ENCODE data around the gene SSTR3.

The SSTR3 gene

GRCh38 chr22:37248251-37248650, 36.0 kb upstream of the SSTR3 start:
- no peak for TF ChIP-seq CTCF (IDR thresholded peaks at IDR 0.05; ENCODE audit: borderline replicate concordance, insufficient read depth, low read depth, low read length)

GRCh38 chr22:37245740-37246139, 33.5 kb upstream of the SSTR3 start:
- TF ChIP-seq CTCF (IDR thresholded peaks at IDR 0.05; ENCODE audit: borderline replicate concordance, insufficient read depth, low read depth, low read length), result no peak
- no peak overlapping the region for H3K4me3 ChIP-seq (ENCODE audit: low read depth, low read length)

More at GRCh38 chr22:37248251-37248650, 36.0 kb upstream of the SSTR3 start:
- no peak overlapping the region for H3K4me3 ChIP-seq (ENCODE audit: low read depth, low read length)

GRCh38 chr22:37244922-37245722, 32.8 kb upstream of the SSTR3 start:
- no peak for TF ChIP-seq CTCF (IDR thresholded peaks at IDR 0.05; ENCODE audit: borderline replicate concordance, insufficient read depth, low read depth, low read length)
- H3K4me3 ChIP-seq (ENCODE audit: low read depth, low read length), result peak overlapping the region; percentile 46

- H3K4me3 ChIP-seq (ENCODE audit: low read depth, low read length), result peak within 1 kb of the TSS; percentile 99
- TF ChIP-seq CTCF (IDR thresholded peaks at IDR 0.05; ENCODE audit: borderline replicate concordance, insufficient read depth, low read depth, low read length), result no peak
These were observed 32.0 kb upstream of the SSTR3 start, which contains the start of gene RAC2 for GRCh38 chr22:37244114-37244921. RAC2 (minus strand) TSS chr22:37244269; CDS start chr22:37244148, 121 bp downstream.

GRCh38 chr22:37243402-37244113, 31.3 kb upstream of the SSTR3 start:
- no peak for TF ChIP-seq CTCF (IDR thresholded peaks at IDR 0.05; ENCODE audit: borderline replicate concordance, insufficient read depth, low read depth, low read length)

GRCh38 chr22:37242395-37242918, 30.2 kb upstream of the SSTR3 start:
- no peak for TF ChIP-seq CTCF (IDR thresholded peaks at IDR 0.05; ENCODE audit: borderline replicate concordance, insufficient read depth, low read depth, low read length)
- H3K4me3 ChIP-seq (ENCODE audit: low read depth, low read length), result peak overlapping the region; percentile 99

More at GRCh38 chr22:37243402-37244113, 31.3 kb upstream of the SSTR3 start:
- H3K4me3 ChIP-seq (ENCODE audit: low read depth, low read length), result peak overlapping the region; percentile 99
